ENCODE results near the gene TMEM161A.

The TMEM161A gene

DNA sequence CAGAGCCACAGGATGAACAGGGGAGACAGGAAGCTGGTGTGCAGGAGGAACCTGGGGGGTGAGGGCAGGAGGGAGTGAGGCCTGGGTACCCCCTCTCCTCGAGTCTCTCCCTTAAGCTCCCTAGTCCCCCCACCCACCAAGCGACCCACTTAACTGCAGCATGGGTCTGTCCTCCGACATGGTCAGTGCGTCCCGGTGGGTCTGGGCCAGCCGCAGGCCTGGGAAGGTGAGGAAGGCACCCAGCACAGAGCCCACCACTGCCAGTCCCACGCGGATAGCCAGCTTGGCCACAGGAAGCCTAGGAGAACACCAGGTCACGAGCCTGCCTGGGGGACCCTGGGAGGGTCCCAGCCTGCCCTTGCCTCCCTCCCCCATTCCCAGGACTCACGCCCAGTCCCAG is 16.9 kb downstream of the TMEM161A start:
- H3K4me3 ChIP-seq (ENCODE audit: low read depth, low read length), result no peak overlapping the region
- H3K27ac ChIP-seq (ENCODE audit: low read depth, low read length), result no peak overlapping the region
- H2AFZ ChIP-seq (ENCODE audit: low read length, unreplicated experiment), result no peak overlapping the region
- H3K79me2 ChIP-seq (ENCODE audit: control insufficient read depth, insufficient read depth, low read length, unreplicated experiment), result no peaks in the 10 kb centered on the region
- H3K36me3 ChIP-seq (ENCODE audit: insufficient read depth, low read length), result peaks cover 3% of the 10 kb centered on the region; the same call in 1 of the 2 replicates
- H3K4me1 ChIP-seq (ENCODE audit: control insufficient read depth, insufficient read depth, low read length, unreplicated experiment), result no peaks in the 10 kb centered on the region
- H3K27me3 ChIP-seq (ENCODE audit: insufficient read depth, low read length), result no peaks in the 10 kb centered on the region

DNA sequence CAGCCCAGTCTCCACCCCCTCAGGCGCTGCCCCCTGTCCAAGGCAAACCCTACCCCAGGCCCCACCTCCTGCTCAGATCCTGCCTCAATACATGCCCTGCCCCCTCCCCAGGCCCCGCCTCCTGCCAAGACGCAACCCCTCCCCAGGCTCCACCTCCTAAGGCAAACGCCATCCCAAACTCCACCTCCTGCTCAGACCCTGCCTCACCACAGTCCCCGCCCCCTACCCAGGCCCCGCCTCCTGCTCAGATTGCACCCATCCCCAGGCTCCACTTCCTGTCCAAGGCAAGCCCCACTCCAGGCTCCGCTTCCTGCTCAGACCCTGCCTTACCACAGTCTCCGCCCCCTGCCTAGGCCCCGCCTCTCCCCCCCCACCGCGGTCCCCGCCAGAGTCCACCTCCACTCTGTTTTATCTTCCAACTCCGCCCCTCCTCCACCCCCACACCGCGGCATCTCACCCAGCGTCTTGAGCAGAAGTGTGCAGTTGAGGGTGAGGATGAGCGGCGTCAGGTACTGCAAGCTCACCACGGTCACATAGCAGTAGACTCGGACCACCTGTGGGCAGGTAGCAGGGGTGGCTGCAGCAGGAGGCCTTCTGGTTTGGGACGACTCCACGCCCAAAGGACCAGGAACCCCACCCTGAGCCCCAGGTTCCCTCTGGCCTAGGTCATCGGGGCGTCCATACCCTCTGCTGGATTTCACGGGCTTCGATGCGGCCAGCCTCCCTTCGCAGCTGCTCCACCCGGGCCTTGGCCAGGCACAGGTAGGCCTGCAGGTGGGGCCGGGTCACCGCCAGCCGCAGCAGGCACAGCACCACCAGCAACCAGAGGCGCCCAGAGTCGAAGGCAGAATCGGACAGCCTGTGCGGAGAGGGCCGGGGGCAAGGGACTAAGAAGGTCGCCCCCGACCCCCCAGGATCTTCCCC is 17.7 kb downstream of the TMEM161A start:
- Histone ChIP-seq H3K27me3 (ENCODE audit: insufficient read depth, low read length) (no peaks in the 10 kb centered on the region), H3K4me1 (ENCODE audit: control insufficient read depth, insufficient read depth, low read length, unreplicated experiment) (no peaks in the 10 kb centered on the region), H3K4me3 (ENCODE audit: low read depth, low read length) (no peak overlapping the region), H3K79me2 (ENCODE audit: control insufficient read depth, insufficient read depth, low read length, unreplicated experiment) (no peaks in the 10 kb centered on the region), H2AFZ (ENCODE audit: low read length, unreplicated experiment) (no peak overlapping the region), H3K27ac (ENCODE audit: low read depth, low read length) (no peak overlapping the region), H3K36me3 (ENCODE audit: insufficient read depth, low read length) (peaks cover 3% of the 10 kb centered on the region; the same call in 1 of the 2 replicates)

DNA sequence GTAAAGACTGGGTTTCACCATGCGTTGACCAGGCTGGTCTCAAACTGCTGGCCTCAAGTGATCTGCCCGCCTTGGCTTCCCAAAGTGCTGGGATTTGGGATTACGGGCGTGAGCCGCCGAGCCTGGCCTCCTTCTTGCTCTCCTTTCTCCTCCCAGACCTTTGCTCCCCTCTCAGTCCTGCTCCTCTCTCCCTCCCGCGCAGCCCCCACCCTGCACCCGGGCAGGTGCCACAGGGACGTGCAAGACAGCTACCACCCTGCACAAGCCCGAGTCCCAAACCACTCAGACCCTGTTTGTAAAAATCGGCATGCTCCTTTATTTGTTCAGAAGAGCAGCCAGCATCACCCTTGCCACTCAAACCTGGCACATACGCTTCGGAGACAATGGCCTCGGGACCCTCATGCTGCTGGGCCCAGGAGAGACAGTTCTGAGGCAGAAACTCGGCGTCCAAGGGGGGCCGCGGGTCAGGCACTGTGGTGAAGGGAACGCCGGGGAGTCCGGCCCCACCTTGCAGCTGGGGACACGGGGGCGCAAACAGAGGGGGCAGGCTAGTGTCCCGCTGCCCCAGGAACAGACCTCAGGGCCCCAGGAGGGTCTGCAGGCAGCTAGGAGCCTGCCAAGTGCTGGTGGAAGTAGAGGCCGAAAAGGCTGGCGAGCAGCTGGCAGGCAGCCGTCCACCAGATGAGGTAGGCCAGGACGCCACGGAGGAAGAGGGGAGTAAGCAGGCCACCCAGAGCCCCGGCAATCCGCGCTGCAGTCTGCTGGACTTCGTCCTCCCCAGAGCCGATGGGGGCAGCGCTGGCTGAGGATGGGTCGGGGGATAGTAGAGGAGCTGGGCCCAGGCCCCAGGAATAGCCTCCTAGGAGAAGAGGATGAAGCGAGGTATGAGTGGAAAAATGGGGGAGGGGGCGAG is 18.7 kb downstream of the TMEM161A start:
- Histone ChIP-seq H2AFZ (ENCODE audit: low read length, unreplicated experiment) (no peak overlapping the region), H3K4me3 (ENCODE audit: low read depth, low read length) (no peak overlapping the region), H3K4me1 (ENCODE audit: control insufficient read depth, insufficient read depth, low read length, unreplicated experiment) (no peaks in the 10 kb centered on the region), H3K36me3 (ENCODE audit: insufficient read depth, low read length) (peaks cover 3% of the 10 kb centered on the region; the same call in 1 of the 2 replicates), H3K27ac (ENCODE audit: low read depth, low read length) (no peak overlapping the region), H3K79me2 (ENCODE audit: control insufficient read depth, insufficient read depth, low read length, unreplicated experiment) (no peaks in the 10 kb centered on the region), H3K27me3 (ENCODE audit: insufficient read depth, low read length) (no peaks in the 10 kb centered on the region)

DNA sequence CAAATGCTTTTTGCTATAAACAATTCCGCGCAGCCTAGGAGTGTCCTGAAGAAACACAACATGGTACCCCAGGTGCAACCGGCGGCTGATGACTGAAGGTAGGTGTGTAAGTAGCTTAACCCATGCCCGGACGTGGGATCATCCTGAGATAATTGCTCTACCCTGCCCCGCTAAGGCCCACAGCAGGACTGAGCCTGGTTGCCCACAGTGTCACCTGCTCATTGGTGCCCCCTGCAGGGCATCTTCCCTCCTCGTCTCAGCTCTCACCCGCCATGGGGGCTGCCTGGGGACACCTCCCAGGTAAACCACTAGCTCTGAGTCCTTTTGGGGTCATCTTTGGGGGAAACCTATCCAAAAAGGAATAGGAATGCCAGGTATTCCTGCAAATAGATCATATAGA is 22.3 kb downstream of the TMEM161A start:
- no peaks in the 10 kb centered on the region for H3K27me3 ChIP-seq (ENCODE audit: insufficient read depth, low read length)
- H3K79me2 ChIP-seq (ENCODE audit: control insufficient read depth, insufficient read depth, low read length, unreplicated experiment), result no peaks in the 10 kb centered on the region

DNA sequence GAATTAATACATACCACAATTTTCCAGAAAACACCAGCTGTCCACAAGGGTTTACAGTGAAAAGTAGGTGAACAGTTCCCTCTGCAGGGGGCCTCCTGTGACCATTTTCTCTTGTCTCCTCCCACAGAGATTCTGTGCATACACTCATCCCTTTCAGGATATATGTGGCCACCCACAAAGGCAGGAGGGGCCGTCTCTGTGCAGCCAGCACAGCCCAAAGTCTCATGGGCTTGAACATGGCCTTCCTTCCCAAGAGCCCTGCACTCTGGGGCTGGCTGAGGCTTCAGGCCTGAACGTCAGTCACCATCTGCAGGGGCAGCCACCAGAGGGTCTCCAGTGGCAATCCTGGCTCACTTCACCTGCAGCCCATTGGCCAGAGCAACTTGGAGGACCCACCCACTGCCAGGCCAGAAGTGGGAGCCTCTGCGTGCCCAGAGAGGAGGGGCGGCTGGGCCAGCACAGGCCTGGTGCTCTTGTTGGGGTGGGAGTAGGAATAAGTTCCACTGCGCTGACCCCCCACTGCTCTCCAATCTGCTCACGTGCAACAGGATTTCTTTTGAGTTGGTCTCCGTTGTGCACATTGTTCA is 25.1 kb downstream of the TMEM161A start:
- H3K4me1 ChIP-seq (ENCODE audit: control insufficient read depth, insufficient read depth, low read length, unreplicated experiment), result peaks cover 3% of the 10 kb centered on the region
- H2AFZ ChIP-seq (ENCODE audit: low read length, unreplicated experiment), result no peak overlapping the region
- H3K79me2 ChIP-seq (ENCODE audit: control insufficient read depth, insufficient read depth, low read length, unreplicated experiment), result no peaks in the 10 kb centered on the region
- H3K36me3 ChIP-seq (ENCODE audit: insufficient read depth, low read length), result no peaks in the 10 kb centered on the region
- H3K4me3 ChIP-seq (ENCODE audit: low read depth, low read length), result no peak overlapping the region
- no peak overlapping the region for H3K27ac ChIP-seq (ENCODE audit: low read depth, low read length)
- H3K27me3 ChIP-seq (ENCODE audit: insufficient read depth, low read length), result no peaks in the 10 kb centered on the region

More for the DNA sequence above, 22.3 kb downstream of the TMEM161A start:
- Histone ChIP-seq H3K4me1 (ENCODE audit: control insufficient read depth, insufficient read depth, low read length, unreplicated experiment) (no peaks in the 10 kb centered on the region), H3K36me3 (ENCODE audit: insufficient read depth, low read length) (no peaks in the 10 kb centered on the region), H3K4me3 (ENCODE audit: low read depth, low read length) (no peak overlapping the region), H2AFZ (ENCODE audit: low read length, unreplicated experiment) (no peak overlapping the region), H3K27ac (ENCODE audit: low read depth, low read length) (no peak overlapping the region)

DNA sequence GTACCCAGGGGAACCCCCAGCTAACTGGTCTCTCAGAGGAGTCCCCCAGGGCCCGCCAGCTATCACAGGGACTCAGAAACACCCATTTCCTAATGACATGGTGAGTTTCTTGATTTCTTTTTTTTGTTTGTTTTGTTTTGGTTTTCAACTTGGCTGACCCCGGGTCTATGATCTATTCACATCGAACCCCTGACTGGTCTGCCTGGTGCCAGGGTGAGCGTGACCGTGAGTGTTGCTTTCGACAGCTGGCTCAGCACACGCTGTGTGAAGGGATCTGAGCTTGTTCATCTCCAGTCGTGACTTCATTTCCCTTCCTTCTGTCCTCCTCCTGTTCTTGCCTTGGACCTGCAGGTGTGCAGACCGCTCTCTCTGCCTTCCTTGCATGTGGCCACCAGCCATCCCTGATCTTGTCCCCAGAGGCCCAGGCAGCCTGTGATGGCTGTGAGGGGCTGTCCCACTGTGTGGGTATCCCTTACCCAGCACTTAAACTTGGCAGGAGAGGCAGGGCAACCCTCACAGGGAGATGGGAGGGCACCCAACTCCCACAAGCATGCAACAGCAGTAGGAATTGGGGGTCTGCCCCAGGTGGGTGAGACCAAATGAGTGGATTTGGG is 26.2 kb downstream of the TMEM161A start:
- H3K27ac ChIP-seq (ENCODE audit: low read depth, low read length), result no peak overlapping the region
- no peaks in the 10 kb centered on the region for H3K79me2 ChIP-seq (ENCODE audit: control insufficient read depth, insufficient read depth, low read length, unreplicated experiment)

DNA sequence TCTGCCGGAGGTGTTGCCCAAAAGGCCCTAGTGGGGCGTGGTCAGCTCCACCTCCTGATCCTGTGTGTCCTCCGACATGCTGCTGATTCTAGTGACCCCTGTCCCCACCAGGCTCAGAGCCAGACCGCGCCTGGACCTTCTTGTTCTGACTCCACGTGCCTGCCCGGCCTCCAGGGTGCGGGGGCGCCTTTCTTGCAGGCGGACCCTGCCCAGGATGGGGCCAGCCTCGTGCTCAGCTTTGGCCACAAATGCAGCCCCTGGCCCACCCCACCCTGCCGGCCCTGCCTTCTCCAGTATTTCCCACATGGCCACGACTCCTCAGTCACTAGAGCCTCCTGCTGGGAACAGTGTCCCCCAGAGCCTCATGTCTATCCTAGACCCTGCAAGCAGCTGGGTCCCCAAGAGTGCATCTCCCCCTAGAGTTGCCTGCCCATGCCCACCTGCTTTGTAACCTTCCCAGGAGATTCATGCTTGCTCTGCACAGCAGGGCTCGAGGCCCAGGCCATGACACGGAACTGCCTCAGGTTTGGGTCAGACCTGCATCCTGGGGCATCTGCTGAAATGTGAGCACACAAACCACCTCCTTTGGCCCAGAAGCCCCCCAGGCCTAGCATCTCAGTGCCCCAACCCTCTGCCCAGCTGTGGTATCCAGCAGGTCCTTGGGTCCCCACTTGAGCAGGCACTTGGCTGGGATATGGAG is 27.0 kb downstream of the TMEM161A start:
- H3K36me3 ChIP-seq (ENCODE audit: insufficient read depth, low read length), result no peaks in the 10 kb centered on the region
- H3K27me3 ChIP-seq (ENCODE audit: insufficient read depth, low read length), result no peaks in the 10 kb centered on the region
- H3K4me1 ChIP-seq (ENCODE audit: control insufficient read depth, insufficient read depth, low read length, unreplicated experiment), result peaks cover 5% of the 10 kb centered on the region
- no peak overlapping the region for H2AFZ ChIP-seq (ENCODE audit: low read length, unreplicated experiment)
- H3K4me3 ChIP-seq (ENCODE audit: low read depth, low read length), result no peak overlapping the region
- H3K79me2 ChIP-seq (ENCODE audit: control insufficient read depth, insufficient read depth, low read length, unreplicated experiment), result no peaks in the 10 kb centered on the region
- no peak overlapping the region for H3K27ac ChIP-seq (ENCODE audit: low read depth, low read length)

More for the DNA sequence above, 26.2 kb downstream of the TMEM161A start:
- H3K36me3 ChIP-seq (ENCODE audit: insufficient read depth, low read length), result no peaks in the 10 kb centered on the region
- H3K27me3 ChIP-seq (ENCODE audit: insufficient read depth, low read length), result no peaks in the 10 kb centered on the region
- no peak overlapping the region for H3K4me3 ChIP-seq (ENCODE audit: low read depth, low read length)
- H2AFZ ChIP-seq (ENCODE audit: low read length, unreplicated experiment), result no peak overlapping the region
- H3K4me1 ChIP-seq (ENCODE audit: control insufficient read depth, insufficient read depth, low read length, unreplicated experiment), result peaks cover 3% of the 10 kb centered on the region

DNA sequence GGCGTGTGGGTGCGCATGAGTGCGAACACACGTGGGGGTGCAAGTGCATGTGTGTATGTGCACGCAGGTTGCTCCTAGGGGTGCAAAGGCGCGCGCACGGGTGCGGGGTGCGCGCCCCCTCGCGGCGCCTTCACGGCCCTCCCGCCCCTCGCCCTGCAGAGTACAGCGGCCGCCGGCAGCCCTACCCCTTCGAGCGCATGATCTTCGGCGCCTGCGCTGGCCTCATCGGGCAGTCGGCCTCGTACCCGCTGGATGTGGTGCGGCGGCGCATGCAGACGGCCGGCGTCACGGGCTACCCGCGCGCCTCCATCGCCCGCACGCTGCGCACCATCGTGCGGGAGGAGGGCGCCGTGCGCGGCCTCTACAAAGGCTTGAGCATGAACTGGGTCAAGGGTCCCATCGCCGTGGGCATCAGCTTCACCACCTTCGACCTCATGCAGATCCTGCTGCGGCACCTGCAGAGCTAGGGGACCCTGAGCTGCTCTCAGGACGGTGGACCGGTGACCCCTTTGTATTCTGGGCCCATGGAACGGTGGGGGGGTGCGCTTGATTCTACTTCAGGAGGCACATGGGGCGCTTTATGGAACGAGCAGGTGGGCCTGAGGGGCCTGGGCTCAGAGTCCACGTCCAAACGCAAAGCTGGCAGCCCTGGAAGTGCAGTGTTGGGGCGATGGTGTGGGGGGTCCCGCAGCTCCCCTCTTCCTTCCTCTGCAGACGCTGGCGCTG is 27.7 kb downstream of the TMEM161A start:
- Histone ChIP-seq H2AFZ (ENCODE audit: low read length, unreplicated experiment) (no peak overlapping the region), H3K27me3 (ENCODE audit: insufficient read depth, low read length) (no peaks in the 10 kb centered on the region), H3K27ac (ENCODE audit: low read depth, low read length) (no peak overlapping the region), H3K79me2 (ENCODE audit: control insufficient read depth, insufficient read depth, low read length, unreplicated experiment) (no peaks in the 10 kb centered on the region), H3K4me1 (ENCODE audit: control insufficient read depth, insufficient read depth, low read length, unreplicated experiment) (peaks cover 7% of the 10 kb centered on the region), H3K4me3 (ENCODE audit: low read depth, low read length) (no peak overlapping the region), H3K36me3 (ENCODE audit: insufficient read depth, low read length) (no peaks in the 10 kb centered on the region)

DNA sequence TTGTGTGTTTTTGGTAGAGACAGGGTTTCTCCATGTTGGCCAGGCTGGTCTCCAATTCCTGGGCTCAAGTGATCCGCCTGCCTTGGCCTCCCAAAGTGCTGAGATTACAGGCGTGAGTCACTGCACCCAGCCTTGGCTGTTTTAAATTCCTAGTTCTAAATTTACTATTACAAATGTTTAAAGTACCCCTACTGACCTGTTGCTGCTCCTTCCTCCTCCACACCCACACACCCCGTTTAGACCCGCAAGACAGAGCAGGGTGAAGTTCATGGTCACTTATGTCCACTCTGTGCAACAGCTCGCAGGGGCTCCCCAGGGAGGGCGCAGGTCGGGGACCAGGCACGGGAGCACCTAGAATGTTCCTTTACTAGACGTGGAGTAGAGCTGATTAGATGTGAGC is 28.7 kb downstream of the TMEM161A start:
- H3K27ac ChIP-seq (ENCODE audit: low read depth, low read length), result no peak overlapping the region
- no peaks in the 10 kb centered on the region for H3K79me2 ChIP-seq (ENCODE audit: control insufficient read depth, insufficient read depth, low read length, unreplicated experiment)
- H3K36me3 ChIP-seq (ENCODE audit: insufficient read depth, low read length), result no peaks in the 10 kb centered on the region
- H3K4me3 ChIP-seq (ENCODE audit: low read depth, low read length), result no peak overlapping the region
- no peak overlapping the region for H2AFZ ChIP-seq (ENCODE audit: low read length, unreplicated experiment)
- H3K27me3 ChIP-seq (ENCODE audit: insufficient read depth, low read length), result no peaks in the 10 kb centered on the region
- peaks cover 12% of the 10 kb centered on the region for H3K4me1 ChIP-seq (ENCODE audit: control insufficient read depth, insufficient read depth, low read length, unreplicated experiment)
